ENCODE results near the gene SULT1A2. TPM values are rescaled to one million over a fixed set of nuclear protein-coding genes. Genes with fewer than 3 reads are reported as not detected.
A peak's percentile ranks its signal among the peaks of the same experiment; 100 is the strongest.

SULT1A2 gene
- total and polyA plus RNA-seq, 2 of the 13 experiments (the other 11 are each of a cell fraction or from before 2014, with no cell fraction given), result 33.0 to 34.2 TPM

- TF ChIP-seq ZNF784 (CRISPR knock-in tag; IDR thresholded peaks at IDR 0.05; ENCODE audit: borderline replicate concordance) (no peak), MBD4 (IDR thresholded peaks at IDR 0.05; ENCODE audit: borderline replicate concordance, low read length) (no peak), ZNF616 (CRISPR knock-in tag; IDR thresholded peaks at IDR 0.05; ENCODE audit: low read depth) (no peak), ZNF704 (CRISPR knock-in tag; IDR thresholded peaks at IDR 0.05; ENCODE audit: borderline replicate concordance) (no peak; the same call in 1 of the 2 replicates), ZNF317 (CRISPR knock-in tag; IDR thresholded peaks at IDR 0.05) (no peak), ZBTB33 (CRISPR knock-in tag; IDR thresholded peaks at IDR 0.05) (no peak), ZBTB21 (CRISPR knock-in tag; IDR thresholded peaks at IDR 0.05) (no peak), DMTF1 (CRISPR knock-in tag; IDR thresholded peaks at IDR 0.05) (no peak), SP5 (CRISPR knock-in tag; IDR thresholded peaks at IDR 0.05; ENCODE audit: borderline replicate concordance, low read depth) (no peak), SKIL (CRISPR knock-in tag; IDR thresholded peaks at IDR 0.05; ENCODE audit: borderline replicate concordance) (no peak), ZNF549 (CRISPR knock-in tag; IDR thresholded peaks at IDR 0.05) (no peak), ATRX (CRISPR knock-in tag; IDR thresholded peaks at IDR 0.05; ENCODE audit: borderline replicate concordance) (no peak), HOXA9 (CRISPR knock-in tag; IDR thresholded peaks at IDR 0.05; ENCODE audit: borderline replicate concordance) (no peak), ZNF235 (CRISPR knock-in tag; IDR thresholded peaks at IDR 0.05; ENCODE audit: borderline replicate concordance) (peak; percentile 63; the same call in 1 of the 2 replicates), ZSCAN20 (CRISPR knock-in tag; IDR thresholded peaks at IDR 0.05; ENCODE audit: borderline replicate concordance) (no peak), STAT6 (CRISPR knock-in tag; IDR thresholded peaks at IDR 0.05; ENCODE audit: borderline replicate concordance) (no peak), HOXD1 (CRISPR knock-in tag; IDR thresholded peaks at IDR 0.05) (no peak)
Measured at GRCh38 chr16:28596115-28596630, 677 bp downstream of the SULT1A2 start (continued).
